Naive thymus-derived CD4-positive, alpha-beta T cell (primary cell): ENCODE results near the gene SMARCC1. TPM values are rescaled to one million over a fixed set of nuclear protein-coding genes. Genes with fewer than 3 reads are reported as not detected.

ENCODE experiments used
- ATAC-seq: fragments of 150-1000 bp; cut with Tn5 transposase; 2 replicates; pipeline ENCODE4 v1.10.0; 2021; ENCODE audit warnings: mild to moderate bottlenecking, moderate library complexity
- CTCF ChIA-PET: fragments of 350-600 bp; sonication (Branson Sonifier 250); formaldehyde crosslinking; loops from one replicate; lab custom pipeline; 2021; ENCODE audit warnings: antibody characterized with exemption; lab: Charles Lee
- POLR2A ChIA-PET: fragments of 350-600 bp; sonication (Branson Sonifier 250); formaldehyde crosslinking; loops from one replicate; lab custom pipeline; 2021; ENCODE audit warnings: antibody characterized with exemption, inconsistent platforms; lab: Charles Lee
- DNase-seq, 9 donors: peaks; one replicate each; pipeline versions ENCODE4 v3.0.0 to v3.0.0-alpha.2; 2020 to 2022; ENCODE audit warnings: mixed read lengths in 1 of 9
- H3K27ac ChIP-seq: one replicate; pipeline ENCODE4 v1.7.0; 2013; ENCODE audit warnings: mild to moderate bottlenecking, low read depth, low read length, moderate library complexity
- H3K27me3 ChIP-seq, 2 donors: one replicate each; pipeline ENCODE4 v1.7.0; 2013; ENCODE audit warnings: low read length in 2 of 2, mild to moderate bottlenecking in 2 of 2, moderate library complexity in 2 of 2; ENCODE audit not compliant: control insufficient read depth in 2 of 2, insufficient read depth in 2 of 2
- H3K36me3 ChIP-seq, 3 experiments: 1 replicate in 2 of 3; 2 replicates in 1 of 3; pipeline ENCODE4 v1.7.0; 2013; ENCODE audit warnings: low read length in 3 of 3, mild to moderate bottlenecking in 3 of 3, moderate library complexity in 1 of 3; ENCODE audit not compliant: insufficient read depth in 3 of 3, control insufficient read depth in 2 of 3
- H3K4me1 ChIP-seq, 2 donors: one replicate each; pipeline ENCODE4 v1.7.0; 2013; ENCODE audit warnings: low read length in 2 of 2, mild to moderate bottlenecking in 2 of 2, moderate library complexity in 1 of 2; ENCODE audit not compliant: control insufficient read depth in 2 of 2, insufficient read depth in 2 of 2
- H3K4me3 ChIP-seq: 2 replicates; pipeline ENCODE4 v1.7.0; 2013; ENCODE audit warnings: mild to moderate bottlenecking, low read length
- H3K9me3 ChIP-seq, 3 experiments: 1 replicate in 2 of 3; 2 replicates in 1 of 3; pipeline ENCODE4 v1.7.0; 2013; ENCODE audit warnings: low read length in 3 of 3; ENCODE audit not compliant: control insufficient read depth in 2 of 3
- H3K27ac Mint-ChIP-seq, 9 donors: one replicate each; pipeline ENCODE4 v1.8.0; 2020 to 2022; ENCODE audit warnings: mixed read lengths in 9 of 9, mild to moderate bottlenecking in 8 of 9, moderate library complexity in 5 of 9, inconsistent platforms in 2 of 9
- H3K27me3 Mint-ChIP-seq, 5 donors: one replicate each; pipeline ENCODE4 v1.8.0; 2021 to 2022; ENCODE audit warnings: mixed read lengths in 5 of 5, mild to moderate bottlenecking in 1 of 5
- H3K36me3 Mint-ChIP-seq, 5 donors: one replicate each; pipeline ENCODE4 v1.8.0; 2020 to 2022; ENCODE audit warnings: mixed read lengths in 5 of 5, mild to moderate bottlenecking in 3 of 5, inconsistent platforms in 1 of 5
- H3K4me1 Mint-ChIP-seq, 7 donors: one replicate each; pipeline ENCODE4 v1.8.0; 2020 to 2022; ENCODE audit warnings: mixed read lengths in 7 of 7, mild to moderate bottlenecking in 3 of 7, inconsistent platforms in 1 of 7
- H3K4me3 Mint-ChIP-seq, 10 donors: one replicate each; pipeline ENCODE4 v1.8.0; 2020 to 2022; ENCODE audit warnings: mild to moderate bottlenecking in 10 of 10, mixed read lengths in 10 of 10, moderate library complexity in 6 of 10, inconsistent platforms in 2 of 10
- H3K9me3 Mint-ChIP-seq, 11 donors: one replicate each; pipeline ENCODE4 v1.8.0; 2020 to 2022; ENCODE audit warnings: mixed read lengths in 11 of 11, mild to moderate bottlenecking in 4 of 11, inconsistent platforms in 1 of 11, moderate library complexity in 1 of 11
- intact Hi-C, 2 donors: fragments of 100-400 bp; cut with micrococcal nuclease; formaldehyde crosslinking; loops; one replicate each; pipeline ENCODE4 v1.15.1; 2023
- polyA plus RNA-seq, 2 donors: library from polyadenylated mRNA; unstranded; fragments of 300-500 nt; fragmentation: Illumina TruSeq; gene quantifications; one replicate each; pipeline ENCODE4 v1.2.3, GENCODE V29; 2021
- total RNA-seq, 6 experiments: library from RNA in 5 of 6; stranded (reverse) in 5 of 6; gene quantifications; 1 replicate in 5 of 6; 2 replicates in 1 of 6; pipeline ENCODE4 v1.2.3 and lab custom pipeline; 2021 to 2026

SMARCC1 gene
- total and polyA plus RNA-seq, 7 experiments from 2014 or later = 54.0 to 125 (median 98.6) TPM

DNA sequence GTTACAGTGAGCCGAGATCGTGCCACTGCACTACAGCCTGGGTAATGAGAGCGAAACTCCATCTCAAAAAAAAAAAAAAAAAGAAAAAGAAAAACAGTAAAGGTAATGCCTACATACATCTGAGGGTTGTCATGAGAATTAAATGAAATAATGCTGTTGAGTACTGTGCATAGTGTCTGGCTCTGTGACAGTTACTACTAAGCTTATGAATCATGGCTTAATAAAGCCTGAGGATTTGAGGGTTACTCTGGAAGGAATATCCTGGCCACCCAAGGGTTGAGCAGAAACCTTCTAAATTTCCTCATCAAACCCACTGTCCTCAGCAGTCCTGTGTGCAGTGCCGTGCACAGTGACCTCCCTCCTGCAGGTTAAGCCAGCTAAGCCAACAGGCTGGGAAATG, 241.4 kb downstream of the SMARCC1 start:
- no peaks in the 10 kb centered on the region for H3K9me3 Mint-ChIP-seq
- ATAC-seq (no peak), DNase-seq (no peak)
- H3K4me1 ChIP-seq = no peaks in the 10 kb centered on the region
- ChIA-PET POLR2A (no interaction called here), CTCF (interaction anchor here (0.7 kb wide), 1 partner anchor 192 kb away, joined by 7 read pairs; no protein-coding TSS in a partner anchor)
- no peaks in the 10 kb centered on the region for H3K27me3 ChIP-seq
- no peak overlapping the region for H3K4me3 ChIP-seq
- intact Hi-C loops = no loop called here
- no peaks in the 10 kb centered on the region for H3K4me1 Mint-ChIP-seq
- no peaks in the 10 kb centered on the region for H3K36me3 ChIP-seq
- no peaks in the 10 kb centered on the region for H3K9me3 ChIP-seq
- no peaks in the 10 kb centered on the region for H3K36me3 Mint-ChIP-seq
- H3K27me3 Mint-ChIP-seq = peaks cover 0 to 23% (median 6%) of the 10 kb centered on the region in 5 donors
- no peak overlapping the region for H3K27ac Mint-ChIP-seq
- H3K27ac ChIP-seq = no peak overlapping the region
- H3K4me3 Mint-ChIP-seq = no peak overlapping the region

DNA sequence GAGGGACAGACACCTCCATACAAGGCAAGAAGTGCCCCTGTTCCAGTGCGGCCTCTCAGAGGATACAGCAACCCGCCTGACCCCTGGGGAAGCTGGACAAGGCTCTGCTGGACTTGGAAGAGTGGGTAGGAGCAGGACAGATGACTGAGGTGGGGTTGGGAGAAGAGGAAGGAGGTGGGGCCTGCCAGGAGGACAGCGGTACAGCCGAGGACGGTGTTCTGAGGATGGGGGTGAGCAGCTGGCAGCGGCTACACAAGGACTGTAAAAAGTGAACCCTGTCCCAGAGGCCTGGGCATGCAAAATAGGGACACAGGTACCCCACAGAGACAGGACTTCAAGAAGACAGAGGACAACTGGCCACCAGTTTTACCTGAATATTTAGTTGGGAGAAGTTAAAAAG, 244.7 kb downstream of the SMARCC1 start:
- no peaks in the 10 kb centered on the region for H3K9me3 Mint-ChIP-seq
- H3K27ac Mint-ChIP-seq = no peak overlapping the region

DNA sequence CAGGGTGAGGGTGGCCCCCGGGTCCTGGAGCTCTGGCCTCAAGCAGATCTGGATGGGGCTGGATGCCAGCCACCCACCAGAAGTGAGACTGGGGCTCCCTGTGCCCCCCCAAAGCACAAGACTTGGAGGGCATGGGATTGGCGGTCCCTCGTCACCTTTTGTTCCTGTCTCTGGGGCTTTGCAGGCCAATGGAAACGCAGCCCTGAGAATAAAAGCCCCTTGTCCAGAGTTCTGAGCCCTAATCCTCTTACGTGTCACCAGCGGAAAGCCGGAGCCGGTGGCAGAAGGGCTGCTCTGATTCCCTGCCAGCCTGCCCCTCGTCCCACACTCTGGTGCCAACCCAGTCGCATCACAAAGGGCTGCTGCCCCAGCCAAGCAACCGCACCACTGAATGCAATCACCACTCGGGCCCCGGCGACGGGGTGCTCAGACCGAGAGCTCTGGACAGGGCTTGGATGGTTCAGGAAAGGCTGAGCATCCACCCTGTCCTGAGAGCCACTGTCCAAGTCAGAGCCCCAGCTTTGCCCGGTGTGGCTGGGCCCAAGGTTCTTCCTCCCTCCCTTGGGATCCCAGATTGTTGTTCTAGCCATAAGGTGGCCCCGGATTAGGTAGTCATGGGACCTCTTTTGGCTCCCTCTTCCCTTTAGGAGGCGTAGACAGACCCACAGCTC, 245.3 kb downstream of the SMARCC1 start:
- intact Hi-C loops = no loop called here
- ChIA-PET CTCF (no interaction called here), POLR2A (no interaction called here)
- Mint-ChIP-seq H3K27ac (no peak overlapping the region), H3K27me3 (peaks cover 0 to 25% (median 7%) of the 10 kb centered on the region in 5 donors), H3K4me1 (peaks cover 0 to 1% (median 0%) of the 10 kb centered on the region in 7 donors), H3K4me3 (no peak overlapping the region), H3K36me3 (no peaks in the 10 kb centered on the region), H3K9me3 (no peaks in the 10 kb centered on the region)
- Histone ChIP-seq H3K4me3 (no peak overlapping the region), H3K4me1 (no peaks in the 10 kb centered on the region), H3K27me3 (no peaks in the 10 kb centered on the region), H3K36me3 (no peaks in the 10 kb centered on the region), H3K27ac (no peak overlapping the region), H3K9me3 (no peaks in the 10 kb centered on the region)
- no peak for ATAC-seq
- no peak for DNase-seq

More for the DNA sequence above, 244.7 kb downstream of the SMARCC1 start:
- DNase-seq (no peak), ATAC-seq (no peak)
- peaks cover 0 to 1% (median 0%) of the 10 kb centered on the region in 7 donors for H3K4me1 Mint-ChIP-seq
- intact Hi-C loops = no loop called here
- Histone ChIP-seq H3K27me3 (no peaks in the 10 kb centered on the region), H3K9me3 (no peaks in the 10 kb centered on the region), H3K4me1 (no peaks in the 10 kb centered on the region), H3K36me3 (no peaks in the 10 kb centered on the region), H3K27ac (no peak overlapping the region), H3K4me3 (no peak overlapping the region)
- no peak overlapping the region for H3K4me3 Mint-ChIP-seq
- no peaks in the 10 kb centered on the region for H3K36me3 Mint-ChIP-seq
- peaks cover 0 to 25% (median 7%) of the 10 kb centered on the region in 5 donors for H3K27me3 Mint-ChIP-seq
- CTCF ChIA-PET = no interaction called here
- POLR2A ChIA-PET = no interaction called here

Other genes with a start within 250 kb of the SMARCC1 start
- gene CSPG5, start 203.0 kb downstream of the SMARCC1 start, total RNA-seq = under 1 TPM in 4 of 5 experiments, not detected in 1; 0.10 to 0.51 (median 0.43) TPM
- not detected for gene CSPG5, start 203.0 kb downstream of the SMARCC1 start, polyA plus RNA-seq
- gene DHX30, start 21.2 kb upstream of the SMARCC1 start, total RNA-seq = 100 to 1,000 TPM in 1 of 5 experiments, 10 to 100 TPM in 4; 64.1 to 103 (median 92.0) TPM
- 10 to 100 TPM; 27.8 to 65.8 TPM for gene DHX30, start 21.2 kb upstream of the SMARCC1 start, polyA plus RNA-seq
- gene MAP4, start 234.5 kb upstream of the SMARCC1 start, total RNA-seq = 100 to 1,000 TPM in 1 of 5 experiments, 10 to 100 TPM in 4; 34.3 to 116 (median 40.3) TPM
- 10 to 100 TPM; 12.0 to 23.7 TPM for gene MAP4, start 234.5 kb upstream of the SMARCC1 start, polyA plus RNA-seq